ENCODE data around the gene CTIF. TPM values are rescaled to one million over a fixed set of nuclear protein-coding genes. Genes with fewer than 3 reads are reported as not detected.

CTIF gene
- total RNA-seq, 1 donor from 2014 or later, result 35.1 TPM

GRCh38 chr18:48660346-48661228, 121.8 kb downstream of the CTIF start:
- Histone ChIP-seq H3K4me3 (no peak overlapping the region), H3K36me3 (peaks cover 0 to 6% of the 10 kb centered on the region in 2 donors), H3K27ac (no peak overlapping the region), H3K4me1 (peaks cover 14% of the 10 kb centered on the region), H3K9me3 (no peaks in the 10 kb centered on the region), H3K27me3 (no peaks in the 10 kb centered on the region)
- TF ChIP-seq POLR2AphosphoS5 (IDR thresholded peaks at IDR 0.05; ENCODE audit: insufficient read depth in 1 of 2, low read depth in 1 of 2), result no peak
- no peak for TF ChIP-seq POLR2A (IDR thresholded peaks at IDR 0.05)
- TF ChIP-seq, protein P1, sequence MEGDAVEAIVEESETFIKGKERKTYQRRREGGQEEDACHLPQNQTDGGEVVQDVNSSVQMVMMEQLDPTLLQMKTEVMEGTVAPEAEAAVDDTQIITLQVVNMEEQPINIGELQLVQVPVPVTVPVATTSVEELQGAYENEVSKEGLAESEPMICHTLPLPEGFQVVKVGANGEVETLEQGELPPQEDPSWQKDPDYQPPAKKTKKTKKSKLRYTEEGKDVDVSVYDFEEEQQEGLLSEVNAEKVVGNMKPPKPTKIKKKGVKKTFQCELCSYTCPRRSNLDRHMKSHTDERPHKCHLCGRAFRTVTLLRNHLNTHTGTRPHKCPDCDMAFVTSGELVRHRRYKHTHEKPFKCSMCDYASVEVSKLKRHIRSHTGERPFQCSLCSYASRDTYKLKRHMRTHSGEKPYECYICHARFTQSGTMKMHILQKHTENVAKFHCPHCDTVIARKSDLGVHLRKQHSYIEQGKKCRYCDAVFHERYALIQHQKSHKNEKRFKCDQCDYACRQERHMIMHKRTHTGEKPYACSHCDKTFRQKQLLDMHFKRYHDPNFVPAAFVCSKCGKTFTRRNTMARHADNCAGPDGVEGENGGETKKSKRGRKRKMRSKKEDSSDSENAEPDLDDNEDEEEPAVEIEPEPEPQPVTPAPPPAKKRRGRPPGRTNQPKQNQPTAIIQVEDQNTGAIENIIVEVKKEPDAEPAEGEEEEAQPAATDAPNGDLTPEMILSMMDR (IDR thresholded peaks at IDR 0.05), result no peak
- intact Hi-C loops (cut with DNase I), result loop anchor here (5.0 kb wide), 1 partner anchor 183 kb away; no protein-coding TSS in a partner anchor
- no peak for DNase-seq (ENCODE audit: extremely low spot score in 2 of 2)

DNA sequence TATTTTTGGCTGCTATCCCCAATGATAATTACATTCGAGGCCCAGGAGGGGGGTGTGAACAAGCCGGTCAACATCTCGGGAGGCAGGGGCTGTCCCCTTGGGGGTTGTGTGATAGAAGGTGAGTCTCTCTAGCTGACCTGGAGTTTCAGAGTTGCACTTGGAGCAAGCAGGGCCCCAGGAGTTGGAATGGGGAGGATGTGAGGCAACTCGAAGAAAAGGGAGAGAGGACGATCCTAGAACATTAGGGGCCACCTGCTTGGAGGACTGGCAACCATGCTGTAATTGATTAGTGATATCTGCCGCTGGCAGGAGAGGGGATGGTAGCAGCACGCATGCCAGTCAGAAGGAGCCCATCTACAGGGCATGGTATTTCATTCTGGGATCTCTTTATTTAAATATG, 122.6 kb downstream of the CTIF start:
- TF ChIP-seq POLR2A (IDR thresholded peaks at IDR 0.05) (no peak), POLR2AphosphoS5 (IDR thresholded peaks at IDR 0.05; ENCODE audit: insufficient read depth in 1 of 2, low read depth in 1 of 2) (no peak)
- TF ChIP-seq, protein P1 (IDR thresholded peaks at IDR 0.05), result no peak
- Histone ChIP-seq H3K4me1 (peaks cover 14% of the 10 kb centered on the region), H3K27me3 (no peaks in the 10 kb centered on the region), H3K27ac (no peak overlapping the region), H3K4me3 (no peak overlapping the region), H3K9me3 (no peaks in the 10 kb centered on the region), H3K36me3 (peaks cover 0 to 14% of the 10 kb centered on the region in 2 donors)
- intact Hi-C loops (cut with DNase I), result loop anchor here (5.0 kb wide), 1 partner anchor 184 kb away; no protein-coding TSS in a partner anchor
- no peak for DNase-seq (ENCODE audit: extremely low spot score in 2 of 2)

DNA sequence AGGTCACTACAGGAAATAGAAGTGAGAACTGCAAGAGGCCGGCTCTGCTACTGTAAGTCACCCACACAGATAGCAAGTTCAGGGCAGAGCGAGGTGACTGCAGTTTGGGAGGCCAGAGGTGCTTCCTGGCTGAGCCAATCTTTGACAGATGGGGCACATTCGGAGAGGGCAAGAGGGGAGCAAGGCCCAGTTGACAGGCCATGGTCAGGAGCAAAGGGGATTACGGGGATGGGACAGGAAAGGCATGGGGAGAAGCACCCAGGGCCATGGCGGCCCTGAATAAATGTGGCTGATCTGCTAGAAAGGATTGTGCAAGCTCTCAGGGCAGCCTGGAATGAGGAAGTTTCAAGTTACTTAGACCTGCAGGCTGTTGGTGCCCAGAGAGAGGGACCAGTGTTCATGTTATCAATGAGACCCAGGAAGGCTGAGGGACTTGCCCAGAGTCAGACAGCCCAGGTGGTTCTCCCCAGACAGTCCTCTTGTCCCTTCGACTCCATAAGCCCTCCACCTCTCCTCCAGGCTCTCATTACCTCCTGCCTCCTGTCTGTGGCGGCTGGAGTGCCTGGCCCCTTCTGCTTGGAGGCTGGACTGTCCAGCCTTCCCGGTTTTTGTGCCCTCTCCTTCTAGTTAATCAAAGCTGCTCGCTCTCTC, 123.3 kb downstream of the CTIF start:
- DNase-seq (ENCODE audit: extremely low spot score in 2 of 2), result no peak
- TF ChIP-seq POLR2AphosphoS5 (IDR thresholded peaks at IDR 0.05; ENCODE audit: insufficient read depth in 1 of 2, low read depth in 1 of 2) (no peak), POLR2A (IDR thresholded peaks at IDR 0.05) (no peak)
- TF ChIP-seq, protein P1 (IDR thresholded peaks at IDR 0.05), result no peak
- Histone ChIP-seq H3K4me1 (peaks cover 14% of the 10 kb centered on the region), H3K27me3 (no peaks in the 10 kb centered on the region), H3K4me3 (no peak overlapping the region), H3K36me3 (peaks cover 0 to 17% of the 10 kb centered on the region in 2 donors), H3K27ac (no peak overlapping the region), H3K9me3 (no peaks in the 10 kb centered on the region)
- intact Hi-C loops (cut with DNase I), result loop anchor here (5.0 kb wide), 1 partner anchor 185 kb away; no protein-coding TSS in a partner anchor

GRCh38 chr18:48663096-48663930, 124.5 kb downstream of the CTIF start:
- no peak overlapping the region for H3K4me3 ChIP-seq
- no peak for TF ChIP-seq POLR2A (IDR thresholded peaks at IDR 0.05)
- TF ChIP-seq POLR2AphosphoS5 (IDR thresholded peaks at IDR 0.05; ENCODE audit: insufficient read depth in 1 of 2, low read depth in 1 of 2), result no peak
- TF ChIP-seq, protein P1 (IDR thresholded peaks at IDR 0.05), result no peak
- peaks cover 0 to 17% of the 10 kb centered on the region in 2 donors for H3K36me3 ChIP-seq
- DNase-seq (ENCODE audit: extremely low spot score in 2 of 2), result no peak
- peaks cover 14% of the 10 kb centered on the region for H3K4me1 ChIP-seq
- H3K27ac ChIP-seq, result no peak overlapping the region
- H3K9me3 ChIP-seq, result no peaks in the 10 kb centered on the region
- H3K27me3 ChIP-seq, result no peaks in the 10 kb centered on the region
- intact Hi-C loops (cut with DNase I), result loop anchor here (5.0 kb wide), 1 partner anchor 186 kb away; no protein-coding TSS in a partner anchor
